Kidney epithelial cell (primary cell): ENCODE results near the gene CUX1. TPM values are rescaled to one million over a fixed set of nuclear protein-coding genes. Genes with fewer than 3 reads are reported as not detected.

Source experiments
- DNase-seq: peaks from one replicate; pipeline ENCODE4 v3.0.0-alpha.2; 2010; ENCODE audit warnings: low read depth
- H3K27me3 ChIP-seq: 2 replicates; pipeline ENCODE4 v1.6.0; 2011; ENCODE audit warnings: low read length; ENCODE audit not compliant: control insufficient read depth, insufficient read depth
- H3K36me3 ChIP-seq: 2 replicates; pipeline ENCODE4 v1.5.1; 2011; ENCODE audit warnings: low read length; ENCODE audit not compliant: control insufficient read depth, insufficient read depth
- H3K4me3 ChIP-seq: 2 replicates; pipeline ENCODE4 v1.5.1; 2011; ENCODE audit warnings: low read depth, mild to moderate bottlenecking, control low read depth, low read length
- total RNA-seq: library from RNA; depleted of rRNA; stranded (reverse); fragments of >200 nt; gene quantifications from 2 replicates; pipeline ENCODE4 v1.2.3, GENCODE V29; 2015
- TF ChIP-seq, protein P1 (sequence below): IDR thresholded peaks from 2 replicates; pipeline ENCODE4 v1.5.1; 2011; ENCODE audit warnings: mild to moderate bottlenecking, moderate library complexity, low read length, control low read depth, inconsistent platforms; ENCODE audit not compliant: insufficient read depth, poor library complexity, severe bottlenecking

Gene CUX1
- total RNA-seq, 1 donor from 2014 or later = 56.7 TPM

DNA sequence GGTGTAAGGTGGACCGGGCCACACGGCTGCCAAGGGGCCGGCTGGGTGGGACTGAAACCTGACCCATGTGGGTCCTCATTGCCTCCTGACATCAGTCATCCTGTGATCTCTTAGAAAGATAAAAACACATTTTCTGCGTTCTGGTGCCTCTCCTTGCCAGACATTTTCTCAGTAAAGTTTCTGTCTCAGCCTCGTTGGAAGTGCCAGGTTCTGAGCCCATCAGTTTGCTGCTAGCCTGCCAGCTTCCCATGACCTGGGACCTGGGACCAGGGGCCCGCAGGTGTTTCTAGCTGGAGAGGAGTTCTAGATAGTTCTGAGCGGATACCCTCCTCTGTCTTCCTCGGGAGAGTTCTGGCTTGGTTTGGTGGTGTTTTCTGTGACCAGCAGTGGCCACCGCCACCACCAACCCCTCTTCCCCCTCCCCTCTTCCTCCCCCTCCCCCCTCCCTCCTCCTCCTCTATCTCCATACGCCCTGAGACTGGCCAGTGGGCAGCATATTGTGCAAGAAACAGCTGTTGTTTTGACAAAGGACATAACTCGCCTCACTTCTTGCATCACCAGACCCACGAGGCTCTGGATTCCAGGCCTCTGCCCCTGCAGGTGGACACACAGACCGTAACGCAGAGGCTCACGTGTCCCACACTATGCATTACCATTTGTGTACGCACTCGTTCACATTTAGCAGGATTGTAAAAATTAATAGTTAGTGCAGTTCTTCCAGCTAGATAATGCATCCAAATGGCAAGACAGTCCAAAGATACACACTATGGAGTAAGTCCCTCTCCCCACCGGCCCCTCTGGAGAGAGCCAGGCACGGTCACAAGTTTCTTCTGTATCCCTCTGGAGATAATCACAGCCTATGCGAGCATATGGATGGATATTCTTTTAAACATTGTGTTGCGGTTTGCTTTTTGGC lies 94.6 kb downstream of the CUX1 start:
- no peaks in the 10 kb centered on the region for H3K36me3 ChIP-seq
- TF ChIP-seq, protein P1, sequence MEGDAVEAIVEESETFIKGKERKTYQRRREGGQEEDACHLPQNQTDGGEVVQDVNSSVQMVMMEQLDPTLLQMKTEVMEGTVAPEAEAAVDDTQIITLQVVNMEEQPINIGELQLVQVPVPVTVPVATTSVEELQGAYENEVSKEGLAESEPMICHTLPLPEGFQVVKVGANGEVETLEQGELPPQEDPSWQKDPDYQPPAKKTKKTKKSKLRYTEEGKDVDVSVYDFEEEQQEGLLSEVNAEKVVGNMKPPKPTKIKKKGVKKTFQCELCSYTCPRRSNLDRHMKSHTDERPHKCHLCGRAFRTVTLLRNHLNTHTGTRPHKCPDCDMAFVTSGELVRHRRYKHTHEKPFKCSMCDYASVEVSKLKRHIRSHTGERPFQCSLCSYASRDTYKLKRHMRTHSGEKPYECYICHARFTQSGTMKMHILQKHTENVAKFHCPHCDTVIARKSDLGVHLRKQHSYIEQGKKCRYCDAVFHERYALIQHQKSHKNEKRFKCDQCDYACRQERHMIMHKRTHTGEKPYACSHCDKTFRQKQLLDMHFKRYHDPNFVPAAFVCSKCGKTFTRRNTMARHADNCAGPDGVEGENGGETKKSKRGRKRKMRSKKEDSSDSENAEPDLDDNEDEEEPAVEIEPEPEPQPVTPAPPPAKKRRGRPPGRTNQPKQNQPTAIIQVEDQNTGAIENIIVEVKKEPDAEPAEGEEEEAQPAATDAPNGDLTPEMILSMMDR = no peak
- peak; percentile 69 for DNase-seq
- no peak overlapping the region for H3K4me3 ChIP-seq
- no peaks in the 10 kb centered on the region for H3K27me3 ChIP-seq

- H3K36me3 ChIP-seq = no peaks in the 10 kb centered on the region
- no peak overlapping the region for H3K4me3 ChIP-seq
- peak; percentile 19 for DNase-seq
- H3K27me3 ChIP-seq = no peaks in the 10 kb centered on the region
- TF ChIP-seq, protein P1 = no peak
Measured at GRCh38 chr7:101912716-101913110, 95.3 kb downstream of the CUX1 start.

DNA sequence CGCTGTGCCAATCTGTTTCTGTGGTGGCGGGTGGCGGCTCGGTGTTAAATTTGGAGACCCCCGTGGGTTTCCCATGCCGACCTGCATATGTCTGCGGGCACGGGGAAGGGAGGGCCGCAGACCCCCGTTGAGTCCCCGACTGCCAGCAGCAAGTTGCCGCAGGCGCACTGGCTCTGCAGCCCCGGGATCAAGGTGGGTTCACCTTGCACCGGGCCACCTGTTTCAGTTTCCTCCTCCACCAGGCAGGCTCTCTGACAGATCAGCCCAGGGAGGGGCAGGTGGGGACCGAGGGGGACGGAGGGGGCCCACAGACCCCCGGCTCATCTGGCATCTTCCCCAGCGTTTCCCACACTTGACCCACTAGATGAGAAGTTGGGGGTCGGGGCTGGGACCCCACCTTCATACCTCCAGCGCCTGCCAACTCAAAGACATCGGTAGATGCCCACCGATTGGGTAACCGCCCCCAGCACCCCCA lies 95.9 kb downstream of the CUX1 start:
- TF ChIP-seq, protein P1 = no peak
- Histone ChIP-seq H3K4me3 (no peak overlapping the region), H3K27me3 (no peaks in the 10 kb centered on the region), H3K36me3 (peaks cover 1% of the 10 kb centered on the region)
- no peak for DNase-seq

DNA sequence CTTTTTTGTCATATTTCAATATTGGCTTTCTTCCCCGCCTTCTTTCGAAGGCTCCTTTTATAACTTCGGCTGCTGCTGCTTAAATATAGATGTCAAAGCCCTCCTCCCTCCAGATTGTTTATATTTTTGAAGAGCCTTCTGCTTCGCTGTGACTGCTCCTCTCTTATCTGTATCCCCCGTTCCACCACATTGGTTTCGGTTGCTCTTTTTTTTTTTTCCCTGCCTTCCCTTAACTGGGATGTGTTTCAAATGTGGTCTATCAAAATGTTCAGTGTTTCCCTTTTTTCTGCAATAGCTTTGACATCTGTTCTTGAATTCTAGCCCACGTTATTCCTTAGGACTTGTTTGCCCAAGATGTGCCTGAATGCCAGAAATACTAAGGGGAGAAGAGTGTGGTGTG lies 96.4 kb downstream of the CUX1 start:
- H3K4me3 ChIP-seq = no peak overlapping the region
- DNase-seq = no peak

GRCh38 chr7:101915000-101915399 lies 97.6 kb downstream of the CUX1 start:
- no peak for DNase-seq
- Histone ChIP-seq H3K4me3 (no peak overlapping the region), H3K27me3 (no peaks in the 10 kb centered on the region), H3K36me3 (peaks cover 1% of the 10 kb centered on the region)
- TF ChIP-seq, protein P1 = no peak

More for the DNA sequence above, 96.4 kb downstream of the CUX1 start:
- TF ChIP-seq, protein P1 = no peak
- H3K27me3 ChIP-seq = no peaks in the 10 kb centered on the region
- H3K36me3 ChIP-seq = peaks cover 1% of the 10 kb centered on the region
